Sigmoid colon (tissue), 4 donors: ENCODE measurements around the gene TFAM.
A peak's percentile ranks its signal among the peaks of the same experiment; 100 is the strongest.

Experiments used
- CTCF ChIP-seq, 4 experiments: fragments of 450-650 bp in 3 of 4; fragments of 200-600 bp in 1 of 4; IDR thresholded peaks; one replicate each; pipeline ENCODE4 v1.5.1; 2016 to 2019; ENCODE audit warnings: antibody characterized with exemption in 4 of 4, mild to moderate bottlenecking in 3 of 4, moderate library complexity in 2 of 4
- EP300 ChIP-seq, 4 donors: sonication (generic); formaldehyde crosslinking; IDR thresholded peaks; one replicate each; pipeline ENCODE4 v1.6.1; 2017; ENCODE audit warnings: antibody characterized with exemption in 4 of 4
- POLR2AphosphoS5 ChIP-seq, 4 donors: sonication (generic); formaldehyde crosslinking; IDR thresholded peaks; one replicate each; pipeline ENCODE4 v1.6.1; 2017; ENCODE audit warnings: antibody characterized with exemption in 4 of 4

DNA sequence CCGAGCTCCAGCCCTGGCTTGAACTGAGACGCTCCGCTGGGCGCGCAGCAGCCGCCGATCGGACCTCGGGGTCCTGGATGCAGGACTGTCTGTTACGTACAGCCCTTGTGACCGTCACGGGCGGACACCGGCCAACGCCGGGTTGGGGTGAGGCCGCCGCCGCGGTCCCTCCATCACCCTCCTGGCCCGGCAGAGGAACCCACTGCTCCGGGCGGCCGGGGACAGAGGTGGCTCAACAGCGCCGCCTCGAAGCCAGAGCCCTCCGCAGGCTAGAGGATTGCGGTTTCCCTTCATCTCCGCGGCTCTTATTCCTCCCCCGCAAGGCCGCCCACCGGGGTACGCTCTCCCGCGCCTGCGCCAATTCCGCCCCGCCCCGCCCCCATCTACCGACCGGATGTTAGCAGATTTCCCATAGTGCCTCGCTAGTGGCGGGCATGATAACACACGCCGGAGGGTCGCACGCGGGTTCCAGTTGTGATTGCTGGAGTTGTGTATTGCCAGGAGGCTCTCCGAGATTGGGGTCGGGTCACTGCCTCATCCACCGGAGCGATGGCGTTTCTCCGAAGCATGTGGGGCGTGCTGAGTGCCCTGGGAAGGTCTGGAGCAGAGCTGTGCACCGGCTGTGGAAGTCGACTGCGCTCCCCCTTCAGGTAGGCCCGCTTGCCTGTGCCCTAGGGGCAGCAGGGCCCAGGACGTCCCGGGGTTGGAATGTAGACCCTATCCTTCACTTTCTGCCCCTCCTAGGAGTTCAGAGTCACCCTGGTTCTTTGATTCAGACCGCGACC lies at the start of gene TFAM:
- TF ChIP-seq CTCF (IDR thresholded peaks at IDR 0.05) (peak in 2 of 4 experiments; percentile 20 to 46), EP300 (IDR thresholded peaks at IDR 0.05) (peak in 2 of 4 donors; percentile 55 to 61), POLR2AphosphoS5 (IDR thresholded peaks at IDR 0.05) (peak; percentile 94 to 98 (median 97))
